HEK293T (cell line): ENCODE results near the gene KRTAP1-1.

ENCODE experiments used
- BHLHE40 ChIP-seq: fragments of 450-650 bp; IDR thresholded peaks from 2 replicates; pipeline ENCODE4 v1.6.1; 2016; ENCODE audit warnings: mild to moderate bottlenecking, moderate library complexity, borderline replicate concordance
- ELF4 ChIP-seq: fragments of 450-650 bp; IDR thresholded peaks from 2 replicates; pipeline ENCODE4 v1.6.1; 2017; ENCODE audit warnings: antibody characterized with exemption
- FOXA1 ChIP-seq: fragments of 450-650 bp; IDR thresholded peaks from 2 replicates; pipeline ENCODE4 v1.6.1; 2016; ENCODE audit warnings: mild to moderate bottlenecking
- FOXK2 ChIP-seq: fragments of 450-650 bp; IDR thresholded peaks from 2 replicates; pipeline ENCODE4 v1.6.1; 2016; ENCODE audit warnings: mild to moderate bottlenecking
- FOXM1 ChIP-seq: fragments of 450-650 bp; IDR thresholded peaks from 2 replicates; pipeline ENCODE4 v1.6.1; 2017; ENCODE audit warnings: mild to moderate bottlenecking, borderline replicate concordance
- HDGF ChIP-seq: fragments of 450-650 bp; IDR thresholded peaks from 2 replicates; pipeline ENCODE4 v1.6.1; 2017; ENCODE audit warnings: antibody characterized with exemption, borderline replicate concordance
- L3MBTL2 ChIP-seq: fragments of 450-650 bp; conservative IDR thresholded peaks from 2 replicates; pipeline ENCODE4 v1.6.1; 2016; ENCODE audit warnings: mild to moderate bottlenecking
- LEF1 ChIP-seq: fragments of 450-650 bp; IDR thresholded peaks from 2 replicates; pipeline ENCODE4 v1.6.1; 2017; ENCODE audit warnings: mild to moderate bottlenecking, borderline replicate concordance
- NFRKB ChIP-seq: fragments of 450-650 bp; IDR thresholded peaks from 2 replicates; pipeline ENCODE4 v1.6.1; 2016; ENCODE audit warnings: mild to moderate bottlenecking, moderate library complexity
- SP1 ChIP-seq: fragments of 450-650 bp; IDR thresholded peaks from 2 replicates; pipeline ENCODE4 v1.6.1; 2017
- SUZ12 ChIP-seq: fragments of 450-650 bp; IDR thresholded peaks from 2 replicates; pipeline ENCODE4 v1.6.1; 2016; ENCODE audit warnings: mild to moderate bottlenecking
- TARDBP ChIP-seq: fragments of 450-650 bp; IDR thresholded peaks from 2 replicates; pipeline ENCODE4 v1.6.1; 2016
- ZNF384 ChIP-seq: fragments of 450-650 bp; IDR thresholded peaks from 2 replicates; pipeline ENCODE4 v1.6.1; 2016

- TF ChIP-seq TARDBP (no peak), FOXK2 (no peak), LEF1 (no peak), HDGF (no peak), BHLHE40 (no peak), SP1 (no peak), FOXA1 (no peak), NFRKB (no peak), FOXM1 (no peak), L3MBTL2 (no peak), SUZ12 (no peak), ZNF384 (no peak), ELF4 (no peak)
These were observed 23.1 kb upstream of the KRTAP1-1 start for GRCh38 chr17:41064301-41064700.
